ENCODE results near the gene GADD45GIP1. TPM values are rescaled to one million over a fixed set of nuclear protein-coding genes. Genes with fewer than 3 reads are reported as not detected.

The GADD45GIP1 gene
- polyA plus RNA-seq, 1 of the 3 experiments (the other 2 are of a cell fraction): 91.8 TPM

GRCh38 chr19:13005861-13006370 lies 48.9 kb upstream of the GADD45GIP1 start:
- peaks cover 10% of the 10 kb centered on the region; the same call in 1 of the 2 replicates for H4K20me1 ChIP-seq (ENCODE audit: insufficient read depth)
- TF ChIP-seq TCF12 (IDR thresholded peaks at IDR 0.05) (no peak), EP300 (IDR thresholded peaks at IDR 0.05; ENCODE audit: borderline replicate concordance in 1 of 2, low read depth in 1 of 2, low read length in 1 of 2) (no peak), CHD2 (IDR thresholded peaks at IDR 0.05; ENCODE audit: low read length, partially characterized antibody) (no peak), MEF2A (IDR thresholded peaks at IDR 0.05; ENCODE audit: borderline replicate concordance, low read depth) (no peak), YY1 (IDR thresholded peaks at IDR 0.05; ENCODE audit: low read depth) (no peak), FOXM1 (IDR thresholded peaks at IDR 0.05; ENCODE audit: low read depth) (no peak), ELF1 (IDR thresholded peaks at IDR 0.05) (no peak), EZH2phosphoT487 (IDR thresholded peaks at IDR 0.05; ENCODE audit: borderline replicate concordance, low read depth) (no peak)
- TF ChIP-seq, protein P1, sequence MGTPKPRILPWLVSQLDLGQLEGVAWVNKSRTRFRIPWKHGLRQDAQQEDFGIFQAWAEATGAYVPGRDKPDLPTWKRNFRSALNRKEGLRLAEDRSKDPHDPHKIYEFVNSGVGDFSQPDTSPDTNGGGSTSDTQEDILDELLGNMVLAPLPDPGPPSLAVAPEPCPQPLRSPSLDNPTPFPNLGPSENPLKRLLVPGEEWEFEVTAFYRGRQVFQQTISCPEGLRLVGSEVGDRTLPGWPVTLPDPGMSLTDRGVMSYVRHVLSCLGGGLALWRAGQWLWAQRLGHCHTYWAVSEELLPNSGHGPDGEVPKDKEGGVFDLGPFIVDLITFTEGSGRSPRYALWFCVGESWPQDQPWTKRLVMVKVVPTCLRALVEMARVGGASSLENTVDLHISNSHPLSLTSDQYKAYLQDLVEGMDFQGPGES (IDR thresholded peaks at IDR 0.05; ENCODE audit: low read depth, low read length): no peak
- TF ChIP-seq, protein P2, sequence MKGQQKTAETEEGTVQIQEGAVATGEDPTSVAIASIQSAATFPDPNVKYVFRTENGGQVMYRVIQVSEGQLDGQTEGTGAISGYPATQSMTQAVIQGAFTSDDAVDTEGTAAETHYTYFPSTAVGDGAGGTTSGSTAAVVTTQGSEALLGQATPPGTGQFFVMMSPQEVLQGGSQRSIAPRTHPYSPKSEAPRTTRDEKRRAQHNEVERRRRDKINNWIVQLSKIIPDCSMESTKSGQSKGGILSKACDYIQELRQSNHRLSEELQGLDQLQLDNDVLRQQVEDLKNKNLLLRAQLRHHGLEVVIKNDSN (IDR thresholded peaks at IDR 0.05; ENCODE audit: borderline replicate concordance, low read depth): no peak
- no peak overlapping the region for H3K27ac ChIP-seq (ENCODE audit: low read depth in 2 of 2, low read length in 1 of 2)
- no peak overlapping the region for H3K9ac ChIP-seq
- no peaks in the 10 kb centered on the region for H3K9me3 ChIP-seq
- H3F3A ChIP-seq (replicated peaks; ENCODE audit: insufficient read depth): no peaks in the 10 kb centered on the region
- no peaks in the 10 kb centered on the region for H3K36me3 ChIP-seq (replicated peaks in 1 of 2; ENCODE audit: control insufficient read depth in 1 of 2, insufficient read depth in 2 of 2, low read length in 1 of 2)
- H3K4me2 ChIP-seq: no peak overlapping the region
- H2AFZ ChIP-seq (ENCODE audit: low read depth): no peak overlapping the region
- no peaks in the 10 kb centered on the region for H3K9me2 ChIP-seq
- H3K27me3 ChIP-seq (ENCODE audit: insufficient read depth): no peaks in the 10 kb centered on the region
- DNase-seq: peak; percentile 20
- no peaks in the 10 kb centered on the region for H3K4me1 ChIP-seq (ENCODE audit: control insufficient read depth in 1 of 2, insufficient read depth in 2 of 2, low read depth in 1 of 2, low read length in 1 of 2)
- CTCF ChIA-PET: interaction anchor here (0.8 to 4.2 kb wide), 12 partner anchors 8 to 88 kb away, joined by 3 to 26 read pairs (median 6); no protein-coding TSS in a partner anchor
- POLR2A ChIA-PET: no interaction called here
- H3K4me3 ChIP-seq (ENCODE audit: low read depth in 2 of 2, low read length in 1 of 2): no peak overlapping the region
- peaks cover 18% of the 10 kb centered on the region for H3K79me2 ChIP-seq (ENCODE audit: insufficient read depth)
- 92% methylated on average over 11 of the region's 12 CpGs for WGBS (ENCODE audit: low lambda C conversion rate)

DNA sequence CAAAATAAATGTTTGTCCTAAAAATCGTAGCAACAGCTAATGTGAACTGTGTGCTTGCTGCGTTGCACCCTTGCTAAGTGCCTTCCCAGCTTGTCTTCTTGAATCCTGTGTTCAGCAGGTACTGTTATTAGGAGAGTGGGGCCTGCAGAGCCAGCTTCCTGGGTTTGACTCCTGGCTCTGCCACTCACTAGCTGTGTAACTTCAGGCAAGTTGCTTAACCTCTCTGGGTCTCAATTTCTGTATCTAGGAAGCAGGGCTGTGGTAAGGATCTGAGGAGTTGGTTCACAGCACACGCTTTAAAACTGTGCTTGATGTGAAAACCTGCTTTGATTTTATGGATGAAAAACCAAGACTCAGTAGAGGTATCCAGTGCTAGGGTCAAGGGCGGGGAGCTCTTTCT lies 48.2 kb upstream of the GADD45GIP1 start:
- no peak overlapping the region for H3K4me2 ChIP-seq
- H3K27ac ChIP-seq (ENCODE audit: low read depth in 2 of 2, low read length in 1 of 2): no peak overlapping the region
- H3K9ac ChIP-seq: no peak overlapping the region
- no peaks in the 10 kb centered on the region for H3K4me1 ChIP-seq (ENCODE audit: control insufficient read depth in 1 of 2, insufficient read depth in 2 of 2, low read depth in 1 of 2, low read length in 1 of 2)
- H3F3A ChIP-seq (replicated peaks; ENCODE audit: insufficient read depth): no peaks in the 10 kb centered on the region
- H4K20me1 ChIP-seq (ENCODE audit: insufficient read depth): peaks cover 14% of the 10 kb centered on the region; the same call in 1 of the 2 replicates
- CTCF ChIA-PET: interaction anchor here (0.8 to 4.2 kb wide), 10 partner anchors 9 to 89 kb away, joined by 3 to 26 read pairs (median 10); no protein-coding TSS in a partner anchor
- H3K27me3 ChIP-seq (ENCODE audit: insufficient read depth): no peaks in the 10 kb centered on the region
- WGBS (ENCODE audit: low lambda C conversion rate): 97% methylated on average over 4 of the region's 4 CpGs
- no peaks in the 10 kb centered on the region for H3K36me3 ChIP-seq (replicated peaks in 1 of 2; ENCODE audit: control insufficient read depth in 1 of 2, insufficient read depth in 2 of 2, low read length in 1 of 2)
- POLR2A ChIA-PET: no interaction called here
- no peak for TF ChIP-seq ELF1 (IDR thresholded peaks at IDR 0.05)
- TF ChIP-seq RXRA (IDR thresholded peaks at IDR 0.05; ENCODE audit: borderline replicate concordance, low read depth): no peak
- no peak for TF ChIP-seq RAD21 (IDR thresholded peaks at IDR 0.05; ENCODE audit: low read length)
- TF ChIP-seq RFX5 (IDR thresholded peaks at IDR 0.05; ENCODE audit: low read length): no peak
- TF ChIP-seq TCF12 (IDR thresholded peaks at IDR 0.05): no peak
- TF ChIP-seq NFIC (IDR thresholded peaks at IDR 0.05; ENCODE audit: borderline replicate concordance): no peak
- peaks cover 25% of the 10 kb centered on the region for H3K79me2 ChIP-seq (ENCODE audit: insufficient read depth)
- H3K9me2 ChIP-seq: no peaks in the 10 kb centered on the region
- DNase-seq: no peak
- H2AFZ ChIP-seq (ENCODE audit: low read depth): no peak overlapping the region
- H3K9me3 ChIP-seq: no peaks in the 10 kb centered on the region
- no peak overlapping the region for H3K4me3 ChIP-seq (ENCODE audit: low read depth in 2 of 2, low read length in 1 of 2)
